Spleen (tissue), 11 donors: ENCODE data around the gene PALD1. TPM values are rescaled to one million over a fixed set of nuclear protein-coding genes. Genes with fewer than 3 reads are reported as not detected.
"Not testable (repeated sequence)": the region's sequence is repeated elsewhere in the genome, so short reads cannot be mapped to it uniquely, and the experiment has no call there.

Experiments
- DNase-seq: peaks from one replicate; pipeline ENCODE4 v3.0.0-alpha.2; 2020
- H3K27ac ChIP-seq, 8 donors: fragments of 200-600 bp; sonication (generic) in 7 of 8; 1 replicate in 4 of 8; 2 replicates in 4 of 8; pipeline versions ENCODE4 v1.5.0 to v1.8.0; 2016 to 2021; ENCODE audit warnings: inconsistent platforms in 4 of 8, mild to moderate bottlenecking in 4 of 8, moderate library complexity in 1 of 8
- H3K27me3 ChIP-seq, 7 donors: fragments of 200-600 bp; sonication (generic) in 6 of 7; replicated peaks in 1 of 7; 1 replicate in 4 of 7; 2 replicates in 3 of 7; pipeline versions ENCODE4 v1.5.0 to v1.8.0; 2016 to 2021; ENCODE audit warnings: inconsistent platforms in 3 of 7, mild to moderate bottlenecking in 1 of 7
- H3K36me3 ChIP-seq, 6 donors: fragments of 200-600 bp; sonication (generic) in 5 of 6; 1 replicate in 4 of 6; 2 replicates in 2 of 6; pipeline versions ENCODE4 v1.5.0 to v1.8.0; 2016 to 2021; ENCODE audit warnings: inconsistent platforms in 2 of 6
- H3K4me1 ChIP-seq, 6 donors: fragments of 200-600 bp; sonication (generic) in 5 of 6; 1 replicate in 3 of 6; 2 replicates in 3 of 6; pipeline versions ENCODE4 v1.5.0 to v1.8.0; 2016 to 2021; ENCODE audit warnings: inconsistent platforms in 3 of 6
- H3K4me3 ChIP-seq, 8 donors: fragments of 200-600 bp; sonication (generic) in 7 of 8; 1 replicate in 4 of 8; 2 replicates in 4 of 8; pipeline versions ENCODE4 v1.5.0 to v1.8.0; 2016 to 2021; ENCODE audit warnings: inconsistent platforms in 4 of 8, mild to moderate bottlenecking in 4 of 8, moderate library complexity in 2 of 8
- H3K9me3 ChIP-seq, 8 donors: fragments of 200-600 bp; sonication (generic) in 7 of 8; 1 replicate in 4 of 8; 2 replicates in 4 of 8; pipeline versions ENCODE4 v1.5.0 to v1.8.0; 2016 to 2021; ENCODE audit warnings: inconsistent platforms in 4 of 8
- POLR2A ChIP-seq, 3 donors: fragments of 450-650 bp; IDR thresholded peaks; one replicate each; pipeline ENCODE4 v1.5.1; 2017; ENCODE audit warnings: antibody characterized with exemption in 3 of 3, mild to moderate bottlenecking in 1 of 3
- POLR2AphosphoS5 ChIP-seq, 3 donors: sonication (generic); formaldehyde crosslinking; IDR thresholded peaks; one replicate each; pipeline ENCODE4 v1.5.1; 2017; ENCODE audit warnings: antibody characterized with exemption in 3 of 3
- WGBS, 5 donors: extraction: QIAGEN DNeasy Blood & Tissue Kit in 3 of 5; methylation state at CpG; one replicate each; pipeline versions ENCODE4 v1.1.5 to v1.1.7; 2013 to 2018; 5-methylcytosine and 5-hydroxymethylcytosine counted together
- intact Hi-C: fragments of 100-400 bp; cut with DNase I; formaldehyde crosslinking; loops from one replicate; pipeline ENCODE4 v1.15.0; 2023; ENCODE audit warnings: low total_unique reads
- polyA plus RNA-seq, 3 donors: library from polyadenylated mRNA; stranded (reverse); fragments of 200-250 nt; gene quantifications; one replicate each; pipeline ENCODE4 v1.2.1, GENCODE V29; 2013
- total RNA-seq, 7 donors: library from RNA; depleted of rRNA in 3 of 7; stranded (reverse); fragments of >200 nt in 3 of 7; fragmentation: NEBNext Ultra II Directional in 4 of 7; extraction: Animal tissue kit (Norgen Biotek cat#: 25700) in 4 of 7; gene quantifications; one replicate each; pipeline versions ENCODE4 v1.1.0 to v1.2.1, GENCODE V29; 2016 to 2021
- TF ChIP-seq, protein P1 (sequence below), 11 experiments: fragments of 200-600 bp in 7 of 11; fragments of 450-650 bp in 4 of 11; sonication (generic) in 4 of 11; IDR thresholded peaks in 8 of 11; conservative IDR thresholded peaks in 3 of 11; 1 replicate in 7 of 11; 2 replicates in 4 of 11; pipeline versions ENCODE4 v1.4.0 to v1.8.0; 2016 to 2021; ENCODE audit warnings: antibody characterized with exemption in 11 of 11, inconsistent platforms in 4 of 11, mild to moderate bottlenecking in 1 of 11
- donor health status: healthy with polysubstance abuse.
- donor health status: DM: no; HTN: no; CAD: no; lungs with moderate emphysema.
- donor health status: DM: no; HTN: no; CAD: no.
- donor health status: Bipolar disorder and iron deficiency.
- donor health status: healthy.
- donor health status: DM: no; HTN: no; CAD: no.
- donor health status: DM: yes; HTN: yes; CAD: no.

PALD1 gene
- total and polyA plus RNA-seq, 10 donors: 7.7 to 27.8 (median 19.5) TPM

DNA sequence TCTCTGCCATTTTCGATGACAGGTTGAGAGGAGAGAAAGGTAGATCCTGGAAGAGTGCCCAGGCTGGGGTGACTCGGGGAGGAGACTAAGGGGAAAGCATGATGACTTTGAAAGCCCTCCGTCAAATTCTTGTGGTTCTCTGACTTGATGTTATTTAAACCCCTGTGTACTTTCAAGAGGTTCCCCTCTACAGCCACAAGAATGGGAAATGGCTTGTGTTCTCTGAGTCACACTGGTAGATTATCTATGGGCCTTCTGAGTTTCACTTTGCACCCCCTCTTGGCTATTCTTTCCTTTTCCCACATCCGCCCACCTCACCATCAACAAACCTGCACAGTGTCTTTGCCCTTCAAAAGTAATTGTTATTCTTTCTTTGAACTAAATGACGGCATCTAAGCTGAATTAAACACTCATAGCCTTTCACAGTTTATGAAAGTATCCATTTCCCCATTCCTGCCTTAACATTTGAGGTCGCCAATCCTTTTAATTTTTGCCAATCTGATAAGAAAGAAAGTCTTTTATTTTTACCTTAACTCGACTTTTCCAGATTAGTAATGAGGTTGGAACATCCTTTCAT is 99.9 kb downstream of the PALD1 start:
- no peaks in the 10 kb centered on the region for H3K36me3 ChIP-seq
- intact Hi-C loops: no loop called here
- DNase-seq: no peak
- 26 to 44% (median 34%) methylated on average over 7 of the region's 7 CpGs for WGBS, 5 donors
- no peaks in the 10 kb centered on the region for H3K27me3 ChIP-seq
- H3K4me1 ChIP-seq: peaks cover 13 to 58% (median 44%) of the 10 kb centered on the region in 6 donors
- TF ChIP-seq POLR2A (IDR thresholded peaks at IDR 0.05): no peak
- TF ChIP-seq POLR2AphosphoS5 (IDR thresholded peaks at IDR 0.05): peak in 1 of 3 donors; percentile 38
- peak overlapping the region in 6 of 8 donors; percentile 0 to 79 (median 54) for H3K27ac ChIP-seq
- H3K4me3 ChIP-seq: no peak overlapping the region
- no peaks in the 10 kb centered on the region for H3K9me3 ChIP-seq

DNA sequence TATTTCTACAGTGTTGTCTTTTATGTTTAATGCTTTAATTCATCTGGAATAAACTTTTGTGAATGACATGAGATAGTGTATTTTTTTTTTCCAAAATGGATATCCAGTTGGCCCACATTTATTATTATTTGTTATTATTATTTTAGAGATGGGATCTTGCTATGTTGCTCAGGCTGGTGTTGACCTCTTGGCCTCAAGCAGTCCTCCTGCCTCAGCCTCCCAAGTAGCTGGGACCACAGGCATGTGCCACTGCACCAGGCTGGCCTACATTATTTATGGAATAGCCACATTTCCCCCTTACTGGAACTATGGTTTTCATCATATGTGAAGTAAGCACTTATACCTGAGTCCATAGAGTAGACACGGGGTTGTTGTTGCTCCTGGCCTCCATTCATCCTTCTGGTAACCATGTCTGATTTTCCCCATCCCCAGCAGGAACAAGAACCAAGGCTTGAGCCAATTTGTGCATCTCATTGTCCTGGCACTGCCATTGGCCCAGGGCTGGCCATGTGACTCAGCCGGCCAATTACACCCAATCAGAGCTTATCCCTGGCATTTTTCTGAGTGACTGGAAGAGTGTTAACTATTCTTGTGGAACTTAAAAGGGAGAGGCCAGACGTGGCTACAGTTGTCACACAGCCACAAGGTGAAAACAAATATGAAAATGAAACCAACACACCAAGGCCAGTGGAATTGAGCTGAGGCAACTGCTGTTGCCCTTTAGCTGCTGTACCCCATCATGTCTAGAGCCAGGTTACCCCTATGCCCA is 100.9 kb downstream of the PALD1 start:
- 43 to 75% (median 72%) methylated on average over 2 to 3 of the region's 3 CpGs for WGBS, 5 donors
- TF ChIP-seq, protein P1, sequence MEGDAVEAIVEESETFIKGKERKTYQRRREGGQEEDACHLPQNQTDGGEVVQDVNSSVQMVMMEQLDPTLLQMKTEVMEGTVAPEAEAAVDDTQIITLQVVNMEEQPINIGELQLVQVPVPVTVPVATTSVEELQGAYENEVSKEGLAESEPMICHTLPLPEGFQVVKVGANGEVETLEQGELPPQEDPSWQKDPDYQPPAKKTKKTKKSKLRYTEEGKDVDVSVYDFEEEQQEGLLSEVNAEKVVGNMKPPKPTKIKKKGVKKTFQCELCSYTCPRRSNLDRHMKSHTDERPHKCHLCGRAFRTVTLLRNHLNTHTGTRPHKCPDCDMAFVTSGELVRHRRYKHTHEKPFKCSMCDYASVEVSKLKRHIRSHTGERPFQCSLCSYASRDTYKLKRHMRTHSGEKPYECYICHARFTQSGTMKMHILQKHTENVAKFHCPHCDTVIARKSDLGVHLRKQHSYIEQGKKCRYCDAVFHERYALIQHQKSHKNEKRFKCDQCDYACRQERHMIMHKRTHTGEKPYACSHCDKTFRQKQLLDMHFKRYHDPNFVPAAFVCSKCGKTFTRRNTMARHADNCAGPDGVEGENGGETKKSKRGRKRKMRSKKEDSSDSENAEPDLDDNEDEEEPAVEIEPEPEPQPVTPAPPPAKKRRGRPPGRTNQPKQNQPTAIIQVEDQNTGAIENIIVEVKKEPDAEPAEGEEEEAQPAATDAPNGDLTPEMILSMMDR (IDR thresholded peaks at IDR 0.05 in 8 of 11, conservative IDR thresholded peaks at IDR 0.05 in 3 of 11): no peak
- TF ChIP-seq POLR2AphosphoS5 (IDR thresholded peaks at IDR 0.05) (no peak), POLR2A (IDR thresholded peaks at IDR 0.05) (no peak)
- peak overlapping the region in 1 of 8 donors; percentile 8 for H3K4me3 ChIP-seq
- no peaks in the 10 kb centered on the region for H3K9me3 ChIP-seq
- H3K27ac ChIP-seq: peak overlapping the region in 4 of 8 donors; percentile 40 to 79 (median 72)
- no peaks in the 10 kb centered on the region for H3K36me3 ChIP-seq
- H3K4me1 ChIP-seq: peaks cover 13 to 55% (median 45%) of the 10 kb centered on the region in 6 donors
- intact Hi-C loops: no loop called here
- H3K27me3 ChIP-seq: no peaks in the 10 kb centered on the region
- DNase-seq: no peak

DNA sequence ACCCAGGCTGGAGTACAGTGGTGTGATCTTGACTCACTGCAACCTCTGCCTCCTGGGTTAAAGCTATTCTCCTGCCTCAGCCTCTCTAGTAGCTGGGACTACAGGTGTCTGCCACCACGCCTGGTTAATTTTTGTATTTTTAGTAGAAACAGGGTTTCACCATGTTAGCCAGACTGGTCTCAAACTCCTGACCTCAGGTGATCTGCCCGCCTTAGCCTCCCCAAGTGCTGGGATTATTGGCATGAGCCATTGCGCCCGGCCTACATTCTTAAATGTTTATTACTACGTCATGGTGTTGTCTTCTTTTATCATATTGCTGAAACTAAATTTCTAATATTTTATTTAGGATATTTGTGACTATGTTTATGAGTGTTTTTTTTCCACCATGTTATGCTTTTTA is 102.6 kb downstream of the PALD1 start:
- peaks cover 8 to 52% (median 40%) of the 10 kb centered on the region in 6 donors for H3K4me1 ChIP-seq
- H3K9me3 ChIP-seq, H3K4me3 ChIP-seq, DNase-seq, intact Hi-C loops, H3K27me3 ChIP-seq, H3K36me3 ChIP-seq, H3K27ac ChIP-seq: not testable (repeated sequence)
- WGBS, 5 donors: 96 to 99% (median 96%) methylated on average over 5 of the region's 5 CpGs

DNA sequence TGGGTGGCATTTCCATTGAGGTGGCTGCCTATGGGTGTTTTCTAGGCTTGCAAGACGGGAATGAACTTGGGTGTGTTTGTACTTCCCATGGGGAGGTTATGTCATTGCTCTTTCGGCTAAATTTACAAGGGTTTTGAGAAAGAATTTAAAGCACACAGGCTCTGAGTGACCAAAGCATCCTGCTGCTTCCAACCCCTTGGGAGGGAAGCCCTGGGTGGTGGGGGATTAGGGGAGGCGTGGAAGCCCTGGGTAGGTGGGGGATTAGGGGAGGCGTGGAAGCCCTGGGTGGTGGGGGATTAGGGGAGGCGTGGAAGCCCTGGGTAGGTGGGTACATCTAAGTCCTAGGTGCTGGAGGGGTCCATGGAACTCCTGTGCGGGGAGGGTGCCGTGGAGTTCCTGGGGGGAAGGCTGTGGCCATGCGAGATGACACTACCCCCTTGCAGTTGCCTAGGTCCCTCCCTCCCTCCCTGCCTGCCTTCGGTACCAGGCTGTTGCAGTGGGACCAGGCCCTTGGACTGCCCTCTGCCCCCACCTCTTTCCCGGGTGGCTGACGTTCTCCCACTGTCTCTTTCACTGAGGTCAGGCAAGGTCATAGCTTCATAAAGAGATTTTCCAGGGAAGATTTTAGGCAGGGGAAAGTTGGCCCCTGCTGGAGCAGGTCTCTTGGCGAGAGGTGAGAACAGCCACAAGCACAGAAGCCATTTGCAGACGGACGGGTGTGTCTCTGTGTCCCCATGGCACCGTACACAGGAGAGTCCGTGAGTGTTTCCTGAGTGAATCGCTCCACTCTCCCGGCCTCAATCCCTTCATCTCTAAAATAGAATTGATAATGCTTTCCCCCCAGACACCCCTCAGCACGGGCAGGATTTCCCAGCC is 104.5 kb downstream of the PALD1 start:
- 85 to 92% (median 90%) methylated on average over 18 to 19 of the region's 19 CpGs for WGBS, 5 donors
- Histone ChIP-seq H3K9me3 (no peaks in the 10 kb centered on the region), H3K4me3 (no peak overlapping the region), H3K27ac (no peak overlapping the region), H3K4me1 (peaks cover 0 to 35% (median 23%) of the 10 kb centered on the region in 6 donors), H3K27me3 (no peaks in the 10 kb centered on the region), H3K36me3 (no peaks in the 10 kb centered on the region)
- intact Hi-C loops: no loop called here
- no peak for DNase-seq
- no peak for TF ChIP-seq POLR2AphosphoS5 (IDR thresholded peaks at IDR 0.05)
- no peak for TF ChIP-seq POLR2A (IDR thresholded peaks at IDR 0.05)
- TF ChIP-seq, protein P1 (IDR thresholded peaks at IDR 0.05 in 8 of 11, conservative IDR thresholded peaks at IDR 0.05 in 3 of 11): no peak
